Putamen (tissue), 1 donor: Measurements from ENCODE around the gene ATP6V0A4.
A peak's percentile ranks its signal among the peaks of the same experiment; 100 is the strongest.
"Not testable (repeated sequence)": the region's sequence is repeated elsewhere in the genome, so short reads cannot be mapped to it uniquely, and the experiment has no call there.

ENCODE experiments used
- DNase-seq: peaks from one replicate; pipeline ENCODE4 v3.0.0-alpha.2; 2016; ENCODE audit warnings: low spot score

The ATP6V0A4 gene

GRCh38 chr7:138750473-138750872 is 47.5 kb downstream of the ATP6V0A4 start:
- no peak for DNase-seq

GRCh38 chr7:138749960-138750359 is 48.0 kb downstream of the ATP6V0A4 start:
- DNase-seq, result no peak

- DNase-seq, result no peak
Observed at GRCh38 chr7:138748666-138749065, 49.3 kb downstream of the ATP6V0A4 start.

GRCh38 chr7:138746073-138746472 is 51.9 kb downstream of the ATP6V0A4 start:
- no peak for DNase-seq

GRCh38 chr7:138745189-138745588 is 52.8 kb downstream of the ATP6V0A4 start:
- no peak for DNase-seq

- DNase-seq, result no peak
Observed at GRCh38 chr7:138741453-138741735, 56.6 kb downstream of the ATP6V0A4 start.

- no peak for DNase-seq
Observed at GRCh38 chr7:138739859-138740258, 58.1 kb downstream of the ATP6V0A4 start.

- DNase-seq, result peak; percentile 88
Observed at GRCh38 chr7:138738551-138739335, 59.3 kb downstream of the ATP6V0A4 start.

GRCh38 chr7:138738114-138738513 is 59.9 kb downstream of the ATP6V0A4 start:
- DNase-seq, result no peak

GRCh38 chr7:138735399-138735798 is 62.6 kb downstream of the ATP6V0A4 start:
- no peak for DNase-seq

- not testable (repeated sequence) for DNase-seq
Observed at GRCh38 chr7:138731733-138732132, 66.3 kb downstream of the ATP6V0A4 start.

- no peak for DNase-seq
Observed at GRCh38 chr7:138729444-138729843, 68.6 kb downstream of the ATP6V0A4 start.

- DNase-seq, result no peak
Observed at GRCh38 chr7:138727336-138728099, 70.5 kb downstream of the ATP6V0A4 start.

GRCh38 chr7:138726288-138726687 is 71.7 kb downstream of the ATP6V0A4 start:
- DNase-seq, result no peak

GRCh38 chr7:138720286-138720685 is 77.7 kb downstream of the ATP6V0A4 start:
- no peak for DNase-seq

- DNase-seq, result no peak
Observed at GRCh38 chr7:138716889-138717288, 81.1 kb downstream of the ATP6V0A4 start.

- DNase-seq, result no peak
Observed at GRCh38 chr7:138713191-138713590, 84.8 kb downstream of the ATP6V0A4 start.

GRCh38 chr7:138712652-138713051 is 85.3 kb downstream of the ATP6V0A4 start:
- DNase-seq, result no peak

GRCh38 chr7:138710536-138711385 is 87.2 kb downstream of the ATP6V0A4 start:
- DNase-seq, result no peak

GRCh38 chr7:138705167-138705566 is 92.8 kb downstream of the ATP6V0A4 start:
- no peak for DNase-seq

- DNase-seq, result no peak
Observed at GRCh38 chr7:138701537-138701923, 96.5 kb downstream of the ATP6V0A4 start.

GRCh38 chr7:138700857-138701536 is 97.0 kb downstream of the ATP6V0A4 start, which contains the start of gene SVOPL:
SVOPL (minus strand) TSS chr7:138701362; CDS start chr7:138679045, 22,317 bp downstream.
- no peak for DNase-seq
